GM18858 (cell line): ENCODE measurements around the gene AGXT2.

ENCODE experiments used
- ATAC-seq: cut with Tn5 transposase; IDR thresholded peaks from one replicate; pipeline ENCODE4 v1.9.1; 2021; ENCODE audit not compliant: unreplicated experiment

Gene AGXT2

GRCh38 chr5:35047785-35048404 is at the start of gene AGXT2:
Gene AGXT2 (minus strand): TSS chr5:35047949. CDS start chr5:35047892, 57 bp downstream.
- ATAC-seq, result no peak

GRCh38 chr5:35096932-35097331 is 49.2 kb upstream of the AGXT2 start:
- ATAC-seq, result no peak

- no peak for ATAC-seq
These were observed 48.5 kb upstream of the AGXT2 start for GRCh38 chr5:35096216-35096615.

GRCh38 chr5:35095366-35095765 is 47.6 kb upstream of the AGXT2 start:
- ATAC-seq, result no peak

GRCh38 chr5:35094948-35095347 is 47.2 kb upstream of the AGXT2 start:
- ATAC-seq, result no peak

- ATAC-seq, result no peak
These were observed 45.0 kb upstream of the AGXT2 start for GRCh38 chr5:35092703-35093102.

- ATAC-seq, result no peak
These were observed 44.0 kb upstream of the AGXT2 start for GRCh38 chr5:35091704-35092103.

- ATAC-seq, result no peak
These were observed 41.9 kb upstream of the AGXT2 start for GRCh38 chr5:35089334-35090314.

- ATAC-seq, result no peak
These were observed 40.2 kb upstream of the AGXT2 start for GRCh38 chr5:35087991-35088390.

- no peak for ATAC-seq
These were observed 35.4 kb upstream of the AGXT2 start for GRCh38 chr5:35083150-35083549.

GRCh38 chr5:35082530-35082929 is 34.8 kb upstream of the AGXT2 start:
- ATAC-seq, result no peak

GRCh38 chr5:35081134-35081533 is 33.4 kb upstream of the AGXT2 start:
- no peak for ATAC-seq

GRCh38 chr5:35073160-35073559 is 25.4 kb upstream of the AGXT2 start:
- no peak for ATAC-seq

GRCh38 chr5:35069188-35069587 is 21.4 kb upstream of the AGXT2 start:
- ATAC-seq, result no peak

GRCh38 chr5:35067985-35068384 is 20.2 kb upstream of the AGXT2 start:
- ATAC-seq, result no peak

GRCh38 chr5:35066260-35066795 is 18.6 kb upstream of the AGXT2 start:
- ATAC-seq, result peak; percentile 91

GRCh38 chr5:35063414-35063813 is 15.7 kb upstream of the AGXT2 start:
- no peak for ATAC-seq

GRCh38 chr5:35061211-35061770 is 13.5 kb upstream of the AGXT2 start:
- no peak for ATAC-seq

GRCh38 chr5:35060236-35060635 is 12.5 kb upstream of the AGXT2 start:
- no peak for ATAC-seq

- no peak for ATAC-seq
These were observed 11.5 kb upstream of the AGXT2 start for GRCh38 chr5:35059251-35059650.

- ATAC-seq, result peak; percentile 85
These were observed 10.6 kb upstream of the AGXT2 start for GRCh38 chr5:35058374-35058788.

- no peak for ATAC-seq
These were observed 8.9 kb upstream of the AGXT2 start for GRCh38 chr5:35056686-35057085.
